K562 (cell line): Measurements from ENCODE around the gene ARL16. TPM values are rescaled to one million over a fixed set of nuclear protein-coding genes. Genes with fewer than 3 reads are reported as not detected.

Experiments
- CBX3 ChIP-seq, 2 experiments: IDR thresholded peaks; 1 replicate in 1 of 2; 2 replicates in 1 of 2; pipeline ENCODE4 v1.6.1; 2012; ENCODE audit warnings: inconsistent platforms in 2 of 2, low read length in 2 of 2, borderline replicate concordance in 1 of 2, control low read depth in 1 of 2
- CUX1 ChIP-seq: fragments of 200-800 bp; sonication (Bioruptor generic); IDR thresholded peaks from 2 replicates; pipeline ENCODE4 v1.6.1; 2016; ENCODE audit warnings: missing genetic modification characterization, missing compliant biosample characterization
- DPF2 ChIP-seq: fragments of 450-650 bp; IDR thresholded peaks from 2 replicates; pipeline ENCODE4 v1.6.1; 2016
- HNRNPK ChIP-seq: fragments of 200-400 bp; formaldehyde crosslinking; IDR thresholded peaks from one replicate; pipeline ENCODE4 v1.6.1; 2018; ENCODE audit warnings: mild to moderate bottlenecking, low read depth, low read length; ENCODE audit not compliant: poor library complexity, severe bottlenecking
- POLR3G ChIP-seq: IDR thresholded peaks from 2 replicates; pipeline ENCODE4 v1.6.1; 2011; ENCODE audit not compliant: insufficient read length, insufficient replicate concordance; ENCODE audit errors: extremely low read depth
- RAD51 ChIP-seq: fragments of 450-650 bp; IDR thresholded peaks from 2 replicates; pipeline ENCODE4 v1.7.1; 2016; ENCODE audit warnings: low read depth, mild to moderate bottlenecking, borderline replicate concordance
- RFX7 ChIP-seq: fragments of 250-450 bp; sonication (Bioruptor Pico); IDR thresholded peaks from 2 replicates; pipeline ENCODE4 v1.5.1; 2021; ENCODE audit warnings: mild to moderate bottlenecking
- SETDB1 ChIP-seq: IDR thresholded peaks from one replicate; pipeline ENCODE4 v1.6.1; 2012; ENCODE audit warnings: low read length, control low read depth, inconsistent platforms
- TCF3 ChIP-seq: sonication (generic); formaldehyde crosslinking; IDR thresholded peaks from 2 replicates; pipeline ENCODE4 v1.4.0; 2020; ENCODE audit warnings: mild to moderate bottlenecking, missing genetic modification reagents
- ZC3H4 ChIP-seq: sonication (generic); formaldehyde crosslinking; IDR thresholded peaks from 2 replicates; pipeline ENCODE4 v1.9.0; 2021; ENCODE audit warnings: missing genetic modification reagents, borderline replicate concordance
- ZNF24 ChIP-seq: fragments of 450-650 bp; IDR thresholded peaks from 2 replicates; pipeline ENCODE4 v1.6.1; 2016
- ZNF311 ChIP-seq: fragments of 250-450 bp; sonication (Bioruptor Pico); IDR thresholded peaks from 2 replicates; pipeline ENCODE4 v1.4.0; 2020; ENCODE audit warnings: mild to moderate bottlenecking, moderate library complexity
- polyA plus RNA-seq, 8 experiments: library from polyadenylated mRNA; depleted of rRNA in 4 of 8; stranded (reverse) in 5 of 8; unstranded in 3 of 8; fragments of >200 nt; fragmentation: Nextera tagmentation in 2 of 8; fragmentation: Illumina TruSeq in 1 of 8; extraction: Ambion mirVana in 2 of 8; extraction: Trizol in 1 of 8; gene quantifications; 2 replicates each; pipeline versions ENCODE4 v1.2.1 to v1.2.3, GENCODE V29; 2011 to 2014; ENCODE audit warnings: inconsistent platforms in 1 of 8, missing spikeins in 1 of 8
- total RNA-seq, 7 experiments: library from RNA; depleted of rRNA in 6 of 7; stranded (reverse); fragments of >200 nt in 6 of 7; fragmentation: Illumina TruSeq in 2 of 7; extraction: Trizol in 2 of 7; gene quantifications; 2 replicates each; pipeline versions ENCODE4 v1.2.1 to v1.2.3, GENCODE V29; 2011 to 2021; ENCODE audit warnings: low replicate concordance in 1 of 7
- TF ChIP-seq, protein P1 (sequence below): sonication (generic); formaldehyde crosslinking; IDR thresholded peaks from 2 replicates; pipeline ENCODE4 v1.8.0; 2022; ENCODE audit warnings: mild to moderate bottlenecking, missing genetic modification reagents
- TF ChIP-seq, protein P2 (sequence below): fragments of 250-450 bp; sonication (Bioruptor Pico); IDR thresholded peaks from 2 replicates; pipeline ENCODE4 v1.5.0; 2021; ENCODE audit warnings: mild to moderate bottlenecking, moderate library complexity
- TF ChIP-seq, protein P3 (sequence below): fragments of 450-650 bp; formaldehyde crosslinking; IDR thresholded peaks from 2 replicates; pipeline ENCODE4 v1.4.0; 2020; ENCODE audit warnings: mild to moderate bottlenecking, moderate library complexity

ARL16 gene
- total and polyA plus RNA-seq, 9 of the 15 experiments (the other 6 are each of a cell fraction or from before 2014, with no cell fraction given), result 5.4 to 32.4 (median 22.6) TPM

DNA sequence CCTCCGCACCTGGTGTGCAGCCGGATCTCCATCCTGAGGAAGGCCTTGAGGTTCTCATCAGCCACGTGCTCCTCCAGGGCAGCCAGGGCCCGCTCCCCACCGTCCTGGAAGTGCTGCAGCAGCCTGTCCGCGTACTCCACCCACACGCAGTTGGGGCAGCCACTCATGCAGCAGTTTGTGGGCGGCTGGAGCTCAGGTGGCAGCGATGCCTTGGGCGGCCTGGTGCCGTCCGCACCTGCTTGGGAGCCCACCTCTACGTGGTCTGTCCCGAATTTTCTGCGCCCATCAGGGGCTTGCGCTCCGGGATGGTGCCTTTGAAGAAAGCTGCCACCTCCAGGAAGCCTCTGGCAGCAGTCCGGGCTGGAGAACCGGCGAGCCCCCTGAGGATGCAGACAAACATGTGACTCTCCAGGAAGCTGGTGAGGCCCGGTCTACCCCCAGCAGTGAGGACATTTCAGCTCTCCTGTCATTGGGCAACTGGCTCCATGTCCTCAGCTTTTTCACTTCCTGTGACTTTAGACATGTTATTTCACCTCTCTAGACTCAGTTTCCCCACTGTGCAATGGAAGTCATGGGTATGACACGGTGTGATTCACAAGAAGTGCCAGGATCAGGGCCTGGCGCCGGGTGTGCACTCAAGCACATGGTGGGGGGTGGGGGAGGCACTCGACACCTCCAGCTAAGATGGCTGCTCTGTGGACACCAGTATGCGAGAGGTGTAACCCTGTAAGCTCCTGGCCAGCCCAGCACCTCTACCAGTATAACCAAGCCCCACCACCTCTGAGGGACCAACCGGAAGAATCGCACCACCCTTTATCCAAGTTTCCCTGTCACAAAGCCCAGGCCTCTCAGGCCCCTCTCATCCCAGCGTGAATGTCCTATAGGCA lies 18.1 kb downstream of the ARL16 start (continued):
- TF ChIP-seq, protein P1, sequence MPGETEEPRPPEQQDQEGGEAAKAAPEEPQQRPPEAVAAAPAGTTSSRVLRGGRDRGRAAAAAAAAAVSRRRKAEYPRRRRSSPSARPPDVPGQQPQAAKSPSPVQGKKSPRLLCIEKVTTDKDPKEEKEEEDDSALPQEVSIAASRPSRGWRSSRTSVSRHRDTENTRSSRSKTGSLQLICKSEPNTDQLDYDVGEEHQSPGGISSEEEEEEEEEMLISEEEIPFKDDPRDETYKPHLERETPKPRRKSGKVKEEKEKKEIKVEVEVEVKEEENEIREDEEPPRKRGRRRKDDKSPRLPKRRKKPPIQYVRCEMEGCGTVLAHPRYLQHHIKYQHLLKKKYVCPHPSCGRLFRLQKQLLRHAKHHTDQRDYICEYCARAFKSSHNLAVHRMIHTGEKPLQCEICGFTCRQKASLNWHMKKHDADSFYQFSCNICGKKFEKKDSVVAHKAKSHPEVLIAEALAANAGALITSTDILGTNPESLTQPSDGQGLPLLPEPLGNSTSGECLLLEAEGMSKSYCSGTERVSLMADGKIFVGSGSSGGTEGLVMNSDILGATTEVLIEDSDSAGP (CRISPR knock-in tag), result no peak
- TF ChIP-seq, protein P2, sequence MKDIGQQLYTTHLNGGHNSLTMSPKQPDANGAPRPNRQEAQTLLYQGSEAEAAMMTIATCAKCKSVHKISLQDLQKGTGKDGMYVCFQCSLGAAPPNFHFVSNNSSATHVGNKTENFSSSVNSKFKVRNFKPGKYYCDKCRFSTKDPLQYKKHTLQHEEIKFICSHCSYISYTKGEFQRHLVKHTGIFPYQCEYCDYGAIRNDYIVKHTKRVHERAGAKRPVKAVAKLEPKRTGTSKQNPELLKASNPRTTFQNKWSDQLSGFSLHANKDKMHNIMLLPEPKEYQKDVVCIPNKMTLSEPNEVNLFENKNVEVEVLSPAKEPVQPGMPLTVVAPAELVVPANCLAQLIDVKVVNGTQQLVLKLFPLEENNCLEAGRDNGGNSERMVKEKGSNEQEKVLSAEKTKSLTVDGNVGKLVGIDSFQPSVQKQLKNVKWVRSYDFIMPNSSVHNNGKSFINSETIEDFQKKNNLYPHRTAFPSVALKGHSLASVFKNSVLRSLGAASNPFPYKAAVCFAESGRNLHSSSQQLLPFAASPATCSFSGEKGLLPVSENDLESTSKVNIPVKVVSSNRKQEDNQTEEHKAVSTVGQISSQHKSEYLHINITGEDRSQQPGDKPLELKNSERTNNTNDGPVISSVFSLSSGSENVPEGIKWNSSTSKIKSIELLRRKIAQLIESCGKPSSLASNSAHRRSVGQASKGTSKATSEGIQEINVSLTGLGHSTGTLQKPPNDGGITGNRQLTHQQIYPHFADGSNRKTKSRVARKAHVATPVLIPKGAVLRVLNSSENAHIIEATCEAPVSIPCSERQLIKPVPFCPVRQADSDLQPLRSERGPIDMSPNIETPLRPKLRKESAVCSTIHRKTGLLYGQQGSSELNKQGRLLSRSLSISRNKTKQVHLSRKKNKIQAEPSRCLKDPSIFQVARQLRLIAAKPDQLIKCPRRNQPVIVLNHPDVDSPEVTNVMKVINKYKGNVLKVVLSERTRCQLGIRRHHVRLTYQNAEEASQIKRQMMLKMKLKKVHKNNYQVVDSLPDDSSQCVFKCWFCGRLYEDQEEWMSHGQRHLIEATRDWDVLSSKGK, result no peak
- TF ChIP-seq TCF3 (CRISPR knock-in tag), result no peak
- no peak for TF ChIP-seq RAD51
- TF ChIP-seq ZC3H4 (CRISPR knock-in tag), result no peak
- peak; percentile 67; the same call in 1 of the 2 replicates for TF ChIP-seq RFX7 (CRISPR knock-in tag)
- TF ChIP-seq POLR3G, result no peak
- no peak for TF ChIP-seq HNRNPK
- TF ChIP-seq SETDB1, result no peak
- TF ChIP-seq ZNF311, result peak; percentile 92
- TF ChIP-seq CUX1, result peak; percentile 92; the same call in 1 of the 2 replicates
- no peak for TF ChIP-seq DPF2
- no peak; a peak in 1 of 3 replicates for TF ChIP-seq CBX3 (IDR thresholded peaks at IDR 0.05; ENCODE audit: borderline replicate concordance in 1 of 2, low read length in 2 of 2)
- TF ChIP-seq, protein P3, sequence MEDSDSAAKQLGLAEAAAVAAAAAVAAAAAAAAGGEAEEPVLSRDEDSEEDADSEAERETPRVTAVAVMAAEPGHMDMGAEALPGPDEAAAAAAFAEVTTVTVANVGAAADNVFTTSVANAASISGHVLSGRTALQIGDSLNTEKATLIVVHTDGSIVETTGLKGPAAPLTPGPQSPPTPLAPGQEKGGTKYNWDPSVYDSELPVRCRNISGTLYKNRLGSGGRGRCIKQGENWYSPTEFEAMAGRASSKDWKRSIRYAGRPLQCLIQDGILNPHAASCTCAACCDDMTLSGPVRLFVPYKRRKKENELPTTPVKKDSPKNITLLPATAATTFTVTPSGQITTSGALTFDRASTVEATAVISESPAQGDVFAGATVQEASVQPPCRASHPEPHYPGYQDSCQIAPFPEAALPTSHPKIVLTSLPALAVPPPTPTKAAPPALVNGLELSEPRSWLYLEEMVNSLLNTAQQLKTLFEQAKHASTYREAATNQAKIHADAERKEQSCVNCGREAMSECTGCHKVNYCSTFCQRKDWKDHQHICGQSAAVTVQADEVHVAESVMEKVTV (CRISPR knock-in tag), result no peak
- TF ChIP-seq ZNF24, result no peak
